Adrenal gland (tissue), 5 donors: ENCODE measurements around the gene PITX1.

ENCODE experiments used
- POLR2A ChIP-seq, 2 donors: fragments of 450-650 bp; IDR thresholded peaks; one replicate each; pipeline ENCODE4 v1.6.1; 2017; ENCODE audit warnings: antibody characterized with exemption in 2 of 2, mild to moderate bottlenecking in 2 of 2, moderate library complexity in 1 of 2
- TF ChIP-seq, protein P1 (sequence below), 6 experiments: fragments of 450-650 bp in 4 of 6; fragments of 200-600 bp in 2 of 6; sonication (generic) in 1 of 6; IDR thresholded peaks; 1 replicate in 5 of 6; 2 replicates in 1 of 6; pipeline versions ENCODE4 v1.5.1 to v1.8.0; 2016 to 2021; ENCODE audit warnings: antibody characterized with exemption in 6 of 6, mild to moderate bottlenecking in 2 of 6, moderate library complexity in 1 of 6
- donor health status: DM: no; HTN: no; CAD: no.

DNA sequence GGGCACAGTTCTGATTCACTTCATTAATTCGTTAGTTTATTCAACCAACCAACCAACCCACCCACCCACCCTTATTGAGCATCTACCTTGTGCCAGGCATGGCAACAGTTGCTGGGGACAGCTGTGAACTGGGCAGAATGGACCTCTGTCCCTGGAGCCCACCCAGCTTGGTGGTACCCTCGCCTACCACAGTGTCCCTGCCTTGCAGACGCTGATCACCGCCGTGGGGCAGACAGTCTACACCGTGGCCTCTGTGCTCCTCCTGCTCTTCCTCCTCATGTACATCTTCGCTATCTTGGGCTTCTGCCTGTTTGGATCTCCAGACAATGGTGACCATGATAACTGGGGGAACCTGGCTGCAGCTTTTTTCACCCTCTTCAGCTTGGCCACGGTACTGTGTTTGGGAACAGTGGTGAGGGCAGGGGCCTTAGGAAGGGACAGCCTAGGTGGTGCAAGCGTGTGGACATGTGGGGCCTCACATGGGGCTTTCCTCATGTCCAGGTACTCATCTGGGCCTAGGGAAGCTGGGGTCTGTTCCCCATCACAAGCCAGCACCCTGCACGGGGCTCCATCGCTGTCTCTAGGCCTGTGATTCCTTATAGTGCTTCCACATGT, 26.2 kb downstream of the PITX1 start:
- TF ChIP-seq, protein P1, sequence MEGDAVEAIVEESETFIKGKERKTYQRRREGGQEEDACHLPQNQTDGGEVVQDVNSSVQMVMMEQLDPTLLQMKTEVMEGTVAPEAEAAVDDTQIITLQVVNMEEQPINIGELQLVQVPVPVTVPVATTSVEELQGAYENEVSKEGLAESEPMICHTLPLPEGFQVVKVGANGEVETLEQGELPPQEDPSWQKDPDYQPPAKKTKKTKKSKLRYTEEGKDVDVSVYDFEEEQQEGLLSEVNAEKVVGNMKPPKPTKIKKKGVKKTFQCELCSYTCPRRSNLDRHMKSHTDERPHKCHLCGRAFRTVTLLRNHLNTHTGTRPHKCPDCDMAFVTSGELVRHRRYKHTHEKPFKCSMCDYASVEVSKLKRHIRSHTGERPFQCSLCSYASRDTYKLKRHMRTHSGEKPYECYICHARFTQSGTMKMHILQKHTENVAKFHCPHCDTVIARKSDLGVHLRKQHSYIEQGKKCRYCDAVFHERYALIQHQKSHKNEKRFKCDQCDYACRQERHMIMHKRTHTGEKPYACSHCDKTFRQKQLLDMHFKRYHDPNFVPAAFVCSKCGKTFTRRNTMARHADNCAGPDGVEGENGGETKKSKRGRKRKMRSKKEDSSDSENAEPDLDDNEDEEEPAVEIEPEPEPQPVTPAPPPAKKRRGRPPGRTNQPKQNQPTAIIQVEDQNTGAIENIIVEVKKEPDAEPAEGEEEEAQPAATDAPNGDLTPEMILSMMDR (IDR thresholded peaks at IDR 0.05), result no peak
- no peak for TF ChIP-seq POLR2A (IDR thresholded peaks at IDR 0.05)
